ENCODE measurements around the gene SMIM30.

GRCh38 chr7:113141803-113142202, 23.4 kb upstream of the SMIM30 start:
- no peak for TF ChIP-seq POLR2A (IDR thresholded peaks at IDR 0.05)
- TF ChIP-seq, protein P1, sequence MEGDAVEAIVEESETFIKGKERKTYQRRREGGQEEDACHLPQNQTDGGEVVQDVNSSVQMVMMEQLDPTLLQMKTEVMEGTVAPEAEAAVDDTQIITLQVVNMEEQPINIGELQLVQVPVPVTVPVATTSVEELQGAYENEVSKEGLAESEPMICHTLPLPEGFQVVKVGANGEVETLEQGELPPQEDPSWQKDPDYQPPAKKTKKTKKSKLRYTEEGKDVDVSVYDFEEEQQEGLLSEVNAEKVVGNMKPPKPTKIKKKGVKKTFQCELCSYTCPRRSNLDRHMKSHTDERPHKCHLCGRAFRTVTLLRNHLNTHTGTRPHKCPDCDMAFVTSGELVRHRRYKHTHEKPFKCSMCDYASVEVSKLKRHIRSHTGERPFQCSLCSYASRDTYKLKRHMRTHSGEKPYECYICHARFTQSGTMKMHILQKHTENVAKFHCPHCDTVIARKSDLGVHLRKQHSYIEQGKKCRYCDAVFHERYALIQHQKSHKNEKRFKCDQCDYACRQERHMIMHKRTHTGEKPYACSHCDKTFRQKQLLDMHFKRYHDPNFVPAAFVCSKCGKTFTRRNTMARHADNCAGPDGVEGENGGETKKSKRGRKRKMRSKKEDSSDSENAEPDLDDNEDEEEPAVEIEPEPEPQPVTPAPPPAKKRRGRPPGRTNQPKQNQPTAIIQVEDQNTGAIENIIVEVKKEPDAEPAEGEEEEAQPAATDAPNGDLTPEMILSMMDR (IDR thresholded peaks at IDR 0.05 in 4 of 5, conservative IDR thresholded peaks at IDR 0.05 in 1 of 5), result no peak
